SW 1271 (cell line): Measurements from ENCODE around the gene MPLKIP.
"Not testable (repeated sequence)": the region's sequence is repeated elsewhere in the genome, so short reads cannot be mapped to it uniquely, and the experiment has no call there.

ENCODE experiments used
- DNase-seq, 2 experiments: peaks; one replicate each; lab custom pipeline; 2025; lab: John Stamatoyannopoulos, UW

Gene MPLKIP

GRCh38 chr7:40133561-40134427 lies 628 bp downstream of the MPLKIP start:
- DNase-seq: no peak

- no peak for DNase-seq
Measured at GRCh38 chr7:40122940-40123254, 11.5 kb downstream of the MPLKIP start.

- DNase-seq: not testable (repeated sequence)
Measured at GRCh38 chr7:40122100-40122939, 12.1 kb downstream of the MPLKIP start.

GRCh38 chr7:40120020-40120419 lies 14.4 kb downstream of the MPLKIP start:
- DNase-seq: no peak

- DNase-seq: not testable (repeated sequence)
Measured at GRCh38 chr7:40118201-40118600, 16.2 kb downstream of the MPLKIP start.

GRCh38 chr7:40117199-40117598 lies 17.2 kb downstream of the MPLKIP start:
- DNase-seq: not testable (repeated sequence)

GRCh38 chr7:40115936-40116335 lies 18.5 kb downstream of the MPLKIP start:
- DNase-seq: no peak

GRCh38 chr7:40105879-40106473 lies 28.4 kb downstream of the MPLKIP start:
- DNase-seq: no peak

- DNase-seq: no peak
Measured at GRCh38 chr7:40102897-40103296, 31.5 kb downstream of the MPLKIP start.

GRCh38 chr7:40101201-40101600 lies 33.2 kb downstream of the MPLKIP start:
- DNase-seq: no peak

GRCh38 chr7:40099837-40100236 lies 34.6 kb downstream of the MPLKIP start:
- no peak for DNase-seq

- no peak for DNase-seq
Measured at GRCh38 chr7:40098810-40099209, 35.6 kb downstream of the MPLKIP start.

GRCh38 chr7:40097728-40098127 lies 36.7 kb downstream of the MPLKIP start:
- DNase-seq: no peak

GRCh38 chr7:40095695-40096327 lies 38.6 kb downstream of the MPLKIP start:
- DNase-seq: no peak

- no peak for DNase-seq
Measured at GRCh38 chr7:40095230-40095629, 39.2 kb downstream of the MPLKIP start.

GRCh38 chr7:40093631-40094350 lies 40.6 kb downstream of the MPLKIP start:
- no peak for DNase-seq

GRCh38 chr7:40092182-40092581 lies 42.2 kb downstream of the MPLKIP start:
- DNase-seq: no peak

GRCh38 chr7:40077849-40078248 lies 56.6 kb downstream of the MPLKIP start:
- no peak for DNase-seq
